Measurements from ENCODE around the gene TPSB2. TPM values are rescaled to one million over a fixed set of nuclear protein-coding genes. Genes with fewer than 3 reads are reported as not detected.

The TPSB2 gene
- total RNA-seq, 4 donors from 2014 or later = 32.8 to 163 (median 51.4) TPM

DNA sequence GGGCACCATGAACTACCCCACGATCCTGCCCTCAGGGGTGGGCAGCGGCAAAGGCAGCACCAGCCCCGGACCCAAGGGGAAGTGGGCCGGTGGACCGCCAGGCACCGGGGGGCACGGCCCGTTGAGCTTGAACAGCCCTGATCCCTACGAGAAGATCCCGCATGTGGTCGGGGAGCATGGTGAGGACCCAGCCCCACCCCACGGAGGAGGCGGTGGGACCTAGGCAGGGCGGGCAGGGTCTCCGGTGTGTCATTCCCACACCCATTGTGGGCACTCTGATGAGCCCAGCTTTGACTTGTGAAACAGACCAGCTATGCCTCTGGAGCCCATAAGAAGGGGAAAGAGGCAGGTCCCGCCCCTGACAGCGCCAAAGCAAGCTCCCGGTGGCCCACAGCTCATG lies 27.7 kb downstream of the TPSB2 start:
- TF ChIP-seq, protein P1, sequence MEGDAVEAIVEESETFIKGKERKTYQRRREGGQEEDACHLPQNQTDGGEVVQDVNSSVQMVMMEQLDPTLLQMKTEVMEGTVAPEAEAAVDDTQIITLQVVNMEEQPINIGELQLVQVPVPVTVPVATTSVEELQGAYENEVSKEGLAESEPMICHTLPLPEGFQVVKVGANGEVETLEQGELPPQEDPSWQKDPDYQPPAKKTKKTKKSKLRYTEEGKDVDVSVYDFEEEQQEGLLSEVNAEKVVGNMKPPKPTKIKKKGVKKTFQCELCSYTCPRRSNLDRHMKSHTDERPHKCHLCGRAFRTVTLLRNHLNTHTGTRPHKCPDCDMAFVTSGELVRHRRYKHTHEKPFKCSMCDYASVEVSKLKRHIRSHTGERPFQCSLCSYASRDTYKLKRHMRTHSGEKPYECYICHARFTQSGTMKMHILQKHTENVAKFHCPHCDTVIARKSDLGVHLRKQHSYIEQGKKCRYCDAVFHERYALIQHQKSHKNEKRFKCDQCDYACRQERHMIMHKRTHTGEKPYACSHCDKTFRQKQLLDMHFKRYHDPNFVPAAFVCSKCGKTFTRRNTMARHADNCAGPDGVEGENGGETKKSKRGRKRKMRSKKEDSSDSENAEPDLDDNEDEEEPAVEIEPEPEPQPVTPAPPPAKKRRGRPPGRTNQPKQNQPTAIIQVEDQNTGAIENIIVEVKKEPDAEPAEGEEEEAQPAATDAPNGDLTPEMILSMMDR (IDR thresholded peaks at IDR 0.05; ENCODE audit: low read depth) = no peak

DNA sequence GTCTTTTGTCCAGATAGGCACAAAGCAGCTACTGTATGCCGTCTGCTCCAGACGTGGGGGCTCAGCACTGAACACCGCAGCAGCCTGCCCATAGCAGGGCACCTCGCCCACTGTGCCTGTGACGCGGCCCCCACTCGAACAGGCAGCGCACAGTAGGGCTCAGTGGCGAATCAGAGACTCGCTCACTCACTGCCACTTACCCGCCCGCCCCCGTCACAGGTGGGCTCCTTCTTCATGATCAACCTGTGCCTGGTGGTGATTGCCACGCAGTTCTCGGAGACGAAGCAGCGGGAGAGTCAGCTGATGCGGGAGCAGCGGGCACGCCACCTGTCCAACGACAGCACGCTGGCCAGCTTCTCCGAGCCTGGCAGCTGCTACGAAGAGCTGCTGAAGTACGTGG lies 28.5 kb downstream of the TPSB2 start:
- TF ChIP-seq, protein P1 (IDR thresholded peaks at IDR 0.05; ENCODE audit: low read depth) = no peak

DNA sequence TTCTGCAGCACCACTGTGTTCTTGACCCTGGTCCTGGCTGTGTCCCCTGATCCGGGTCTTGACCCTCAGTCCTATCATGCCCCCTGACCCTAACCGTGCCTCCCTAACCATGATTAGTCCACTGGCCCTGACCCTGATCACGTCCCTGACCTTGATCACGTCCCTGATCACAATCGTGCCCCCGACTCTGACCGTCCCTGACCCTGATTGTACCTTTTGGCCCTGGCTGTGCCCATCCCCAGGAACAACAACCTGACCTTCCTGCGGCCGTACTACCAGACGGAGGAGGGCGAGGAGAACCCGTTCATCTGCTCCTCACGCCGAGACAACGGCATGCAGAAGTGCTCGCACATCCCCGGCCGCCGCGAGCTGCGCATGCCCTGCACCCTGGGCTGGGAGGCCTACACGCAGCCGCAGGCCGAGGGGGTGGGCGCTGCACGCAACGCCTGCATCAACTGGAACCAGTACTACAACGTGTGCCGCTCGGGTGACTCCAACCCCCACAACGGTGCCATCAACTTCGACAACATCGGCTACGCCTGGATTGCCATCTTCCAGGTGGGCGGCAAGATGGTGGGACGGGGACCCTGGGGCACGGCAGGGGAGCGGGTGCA lies 29.9 kb downstream of the TPSB2 start:
- TF ChIP-seq, protein P1 (IDR thresholded peaks at IDR 0.05; ENCODE audit: low read depth) = no peak

DNA sequence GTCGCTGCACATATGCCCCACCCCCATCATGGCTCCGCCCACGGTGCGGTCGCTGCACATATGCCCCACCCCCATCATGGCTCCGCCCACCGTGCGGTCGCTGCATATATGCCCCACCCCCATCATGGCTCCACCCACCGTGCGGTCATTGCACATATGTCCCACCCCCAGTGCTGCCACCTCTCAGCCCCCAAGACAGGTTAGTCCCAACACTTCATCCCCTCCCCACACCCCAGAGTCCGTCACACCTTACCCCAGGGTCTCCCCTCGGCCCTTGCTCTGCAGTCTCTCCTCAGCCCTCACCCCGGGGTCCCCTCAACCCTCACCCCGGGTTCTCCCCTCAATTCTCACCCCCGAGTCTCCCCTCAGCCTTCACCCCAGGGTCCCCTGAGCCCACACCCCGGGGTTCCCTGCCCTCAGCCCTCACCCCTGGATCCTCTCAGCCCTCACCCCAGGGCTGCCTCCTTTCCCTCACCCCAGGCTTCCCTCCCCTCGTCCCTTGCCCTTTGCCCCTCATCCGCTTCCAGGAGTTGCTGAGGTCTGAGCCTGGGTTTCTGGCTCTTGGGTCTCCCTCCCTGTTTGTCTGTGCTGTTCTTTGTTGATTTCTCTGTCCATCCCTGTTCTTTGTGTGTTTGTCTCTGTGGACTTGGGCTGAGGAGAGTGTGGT lies 30.5 kb downstream of the TPSB2 start:
- TF ChIP-seq, protein P1 (IDR thresholded peaks at IDR 0.05; ENCODE audit: low read depth) = no peak

DNA sequence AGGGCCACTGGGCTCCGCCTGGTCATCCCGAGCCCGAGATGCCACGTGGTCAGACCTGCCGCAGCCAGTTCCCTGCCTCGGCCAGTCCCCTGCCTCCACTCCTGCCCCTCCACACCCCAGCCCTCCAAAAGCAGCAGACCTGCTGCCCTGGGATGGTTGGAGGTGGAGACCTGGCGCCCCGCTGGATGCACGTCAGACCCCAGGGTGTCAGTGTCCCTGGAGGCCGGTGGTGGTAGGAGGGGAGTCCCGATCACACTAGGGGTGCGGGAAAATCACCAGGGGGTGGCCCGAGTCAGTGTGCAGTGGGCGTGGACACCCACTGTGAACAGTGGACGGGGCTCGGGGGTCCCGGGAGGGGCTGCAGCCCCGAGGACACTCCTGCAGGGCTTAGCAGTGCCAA lies 31.8 kb downstream of the TPSB2 start:
- TF ChIP-seq, protein P1 (IDR thresholded peaks at IDR 0.05; ENCODE audit: low read depth) = no peak

DNA sequence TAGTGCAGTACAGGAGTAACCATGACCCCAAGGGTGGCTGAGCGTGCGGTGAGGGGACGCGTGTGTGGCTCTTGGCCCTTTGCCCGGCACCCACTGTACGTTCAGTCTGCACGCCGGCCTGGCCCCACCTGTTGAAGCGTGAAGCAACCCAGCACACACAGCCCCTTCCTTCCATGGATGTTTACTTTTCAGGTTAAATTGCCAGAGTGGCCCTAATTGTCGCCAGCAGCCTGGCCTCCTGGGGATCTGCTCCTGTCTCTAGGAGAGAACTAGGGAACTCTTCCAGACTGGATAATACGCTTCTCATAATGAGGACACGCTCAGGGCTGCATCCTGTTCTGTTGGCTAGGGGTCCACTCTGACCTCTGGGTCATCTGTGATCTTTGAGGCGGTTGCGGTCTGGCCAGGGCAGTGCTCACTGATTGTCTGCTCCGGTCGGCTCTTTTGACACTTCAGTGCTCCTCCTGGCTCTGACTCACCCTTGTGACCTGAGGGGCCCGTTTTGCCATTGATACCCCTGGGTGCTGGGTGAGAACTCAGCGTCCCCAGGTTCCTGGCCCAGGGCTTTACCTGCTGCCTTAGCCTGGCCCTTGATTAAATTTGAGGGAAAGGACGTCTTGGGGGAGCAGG lies 32.6 kb downstream of the TPSB2 start:
- TF ChIP-seq, protein P1 (IDR thresholded peaks at IDR 0.05; ENCODE audit: low read depth) = no peak

DNA sequence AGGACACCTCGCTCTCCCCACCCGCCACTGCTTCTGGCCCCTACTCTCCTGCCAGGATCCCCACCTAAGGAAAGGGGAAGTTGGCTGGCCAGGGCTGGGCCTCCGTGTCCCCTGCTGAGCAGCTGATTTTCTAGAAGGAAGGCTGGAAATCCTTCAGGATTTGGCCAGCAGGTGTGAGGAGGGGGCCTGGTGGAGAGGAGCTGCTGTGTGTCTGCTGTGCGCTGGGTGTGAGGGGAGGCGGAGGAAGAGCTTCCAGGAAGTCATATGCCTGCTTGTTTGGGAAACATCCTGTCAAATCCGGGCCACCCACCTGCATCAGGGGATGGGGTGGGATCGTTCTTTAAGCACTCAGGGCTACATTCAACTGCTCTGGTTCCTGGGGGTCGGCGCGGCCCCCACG lies 33.5 kb downstream of the TPSB2 start:
- TF ChIP-seq, protein P1 (IDR thresholded peaks at IDR 0.05; ENCODE audit: low read depth) = no peak
